A549 treated with RU486 at 1 μM for 4 hours (cell line): ENCODE data around the gene CARD14. TPM values are rescaled to one million over a fixed set of nuclear protein-coding genes. Genes with fewer than 3 reads are reported as not detected.

ENCODE experiments used
- total RNA-seq: library from RNA; stranded (reverse); fragments of 200-300 nt; extraction: Qiagen RNA extraction; gene quantifications from 5 replicates; pipeline ENCODE4 v1.2.3, GENCODE V29; 2022; ENCODE audit warnings: low read depth

The CARD14 gene
- total RNA-seq, result 0.09 to 0.29 TPM (median 0.18 TPM) in 5 replicates

GRCh38 chr17:80169784-80170500 is at the start of gene CARD14:
Gene CARD14, plus strand, starts transcription at chr17:80170030. Its CDS starts 11,409 bp downstream, at chr17:80181439.

DNA sequence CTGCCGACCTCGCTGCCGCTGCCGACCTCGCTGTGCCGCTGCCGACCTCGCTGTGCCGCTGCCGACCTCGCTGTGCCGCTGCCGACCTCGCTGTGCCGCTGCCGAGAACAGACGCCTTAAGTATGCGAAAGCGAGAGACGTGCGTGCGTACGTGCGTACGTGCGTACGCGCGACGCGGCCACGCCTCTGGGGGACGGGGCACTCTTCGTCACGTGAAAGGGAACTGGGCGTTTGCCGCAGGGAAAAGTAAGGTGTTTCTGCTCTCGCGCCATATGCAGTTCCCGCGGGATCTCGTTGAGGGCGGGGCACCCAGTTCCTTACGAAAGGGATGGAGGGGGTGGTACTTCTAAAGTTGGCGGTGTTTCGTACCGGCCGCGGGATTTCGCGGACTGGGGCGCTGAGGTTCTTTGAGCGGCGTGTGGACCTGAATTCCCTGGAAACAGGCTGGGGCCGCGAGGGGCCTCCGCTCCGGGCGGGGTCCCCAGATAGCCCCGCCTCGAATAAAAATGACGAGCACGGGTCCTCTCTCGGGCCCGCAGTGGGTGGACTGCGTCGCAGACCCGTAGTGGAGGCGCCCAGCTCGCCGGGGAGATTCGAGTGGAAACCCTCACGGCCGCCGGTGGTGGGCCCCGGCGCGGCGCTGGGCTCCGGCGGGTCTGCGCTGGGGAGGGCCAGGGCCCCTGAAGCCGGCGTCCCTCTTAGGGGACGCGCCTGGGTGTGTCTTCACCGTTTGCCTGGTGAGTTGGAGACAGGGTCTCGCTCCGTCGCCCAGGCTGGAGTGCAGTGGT is 22.6 kb upstream of the CARD14 start, which contains the start of gene EIF4A3:
Gene EIF4A3 (minus strand): TSS at position 94 of the 788 bp plus-strand sequence. CDS start 167 bp downstream, outside the sequence.

DNA sequence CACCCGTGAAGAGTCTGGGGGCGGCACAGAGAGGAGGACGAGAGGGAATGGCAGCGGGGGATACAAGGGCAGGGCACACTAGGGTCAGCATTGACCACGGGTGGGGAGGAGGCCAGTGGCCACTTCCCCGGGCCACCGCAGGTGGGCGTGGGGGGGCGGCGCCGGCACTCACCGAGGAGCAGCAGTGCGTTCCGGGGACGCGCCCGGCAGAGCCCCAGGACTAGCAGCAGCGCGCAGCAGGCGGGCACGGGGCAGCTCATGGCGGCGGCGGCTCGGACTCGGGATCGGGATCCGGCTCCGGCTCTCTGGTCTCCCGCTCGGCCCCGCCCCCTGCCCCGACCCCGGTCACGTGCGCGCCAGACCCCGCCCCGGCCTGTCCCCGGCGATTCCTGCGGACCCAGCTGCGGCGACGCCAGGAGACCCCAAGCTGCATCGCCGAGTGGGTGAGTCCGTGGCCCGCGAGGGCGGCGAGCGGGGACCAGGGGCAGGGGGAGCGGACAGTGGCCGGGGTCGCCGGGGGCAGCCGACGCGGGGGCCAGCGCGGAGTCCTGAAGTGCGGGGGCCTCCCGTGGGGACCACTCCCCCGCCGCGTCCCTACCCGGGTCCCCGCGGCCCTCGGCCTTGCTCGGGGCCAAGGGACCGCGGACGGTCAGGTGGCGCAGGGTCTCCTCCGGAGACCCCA is 50.4 kb downstream of the CARD14 start, which contains the start of the genes SGSH and SLC26A11:
Gene SGSH (minus strand): TSS at position 280 of the 682 bp plus-strand sequence. CDS start 20 bp downstream, at position 260.
Gene SLC26A11 (plus strand): TSS at position 374 of the 682 bp plus-strand sequence. CDS start 1,134 bp downstream, outside the sequence.

Other genes with a start within 250 kb of the CARD14 start
- 5.9 to 9.9 TPM (median 8.8 TPM) in 5 replicates for gene TBC1D16, start 134.2 kb upstream of the CARD14 start, total RNA-seq
- 4.7 to 6.9 TPM (median 5.9 TPM) in 5 replicates for gene CCDC40, start 133.4 kb upstream of the CARD14 start, total RNA-seq
- 43.8 to 65.5 TPM (median 53.4 TPM) in 5 replicates for gene GAA, start 68.4 kb upstream of the CARD14 start, total RNA-seq
- 201 to 236 TPM (median 218 TPM) in 5 replicates for gene EIF4A3, start 22.9 kb upstream of the CARD14 start, total RNA-seq
- 17.7 to 28.6 TPM (median 27.5 TPM) in 5 replicates for gene SGSH, start 50.3 kb downstream of the CARD14 start, total RNA-seq
- 9.3 to 17.3 TPM (median 12.8 TPM) in 5 replicates for gene SLC26A11, start 50.4 kb downstream of the CARD14 start, total RNA-seq
- 57.1 to 67.1 TPM (median 64.0 TPM) in 5 replicates for gene RNF213, start 90.8 kb downstream of the CARD14 start, total RNA-seq
- 34.1 to 57.5 TPM (median 50.6 TPM) in 5 replicates for gene ENDOV, start 245.1 kb downstream of the CARD14 start, total RNA-seq